Measurements from ENCODE around the gene CORO2A. TPM values are rescaled to one million over a fixed set of nuclear protein-coding genes. Genes with fewer than 3 reads are reported as not detected.

The CORO2A gene
- total RNA-seq, 6 experiments from 2014 or later = 0.84 to 2.4 (median 1.1) TPM

DNA sequence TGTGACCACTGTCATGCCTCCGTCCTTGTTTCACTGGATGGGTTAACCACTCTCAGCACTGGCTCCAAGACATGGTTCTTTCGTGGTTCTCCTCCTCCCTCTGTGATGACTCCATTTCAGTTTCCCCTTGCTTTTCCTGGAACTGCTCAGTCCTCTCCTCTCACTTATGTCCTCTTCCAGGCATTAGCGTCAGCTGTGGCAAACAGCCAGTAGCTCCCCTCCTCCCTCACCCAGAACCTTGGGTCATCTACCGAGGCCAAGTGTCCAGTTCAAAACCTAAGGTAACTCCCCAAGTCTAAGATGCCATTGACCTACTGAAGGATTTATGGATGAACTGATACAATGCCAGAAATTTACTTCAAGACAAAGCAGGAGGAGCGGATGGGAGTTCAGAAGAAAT lies 9.8 kb upstream of the CORO2A start:
- Mint-ChIP-seq H3K36me3 (ENCODE audit: low read depth) (0 out of 2 replicates have a peak, but pooled peaks cover 5% of the 10 kb centered on the region), H3K4me3 (no peak overlapping the region), H3K9me3 (no peaks in the 10 kb centered on the region), H3K27ac (no peak overlapping the region), H3K27me3 (ENCODE audit: insufficient read depth) (no peaks in the 10 kb centered on the region; the same call in 1 of the 2 replicates), H3K4me1 (ENCODE audit: low read depth) (peaks cover 15% of the 10 kb centered on the region)
- no peak for TF ChIP-seq CTCF (IDR thresholded peaks at IDR 0.05)
- DNase-seq = no peak

GRCh38 chr9:98201749-98202148 lies 9.3 kb upstream of the CORO2A start:
- Mint-ChIP-seq H3K4me3 (no peak overlapping the region), H3K27ac (no peak overlapping the region), H3K9me3 (no peaks in the 10 kb centered on the region), H3K27me3 (ENCODE audit: insufficient read depth) (no peaks in the 10 kb centered on the region; the same call in 1 of the 2 replicates), H3K36me3 (ENCODE audit: low read depth) (0 out of 2 replicates have a peak, but pooled peaks cover 5% of the 10 kb centered on the region), H3K4me1 (ENCODE audit: low read depth) (peaks cover 13% of the 10 kb centered on the region)
- TF ChIP-seq CTCF (IDR thresholded peaks at IDR 0.05) = no peak
- no peak for DNase-seq

GRCh38 chr9:98201102-98201501 lies 8.7 kb upstream of the CORO2A start:
- no peaks in the 10 kb centered on the region for H3K9me3 Mint-ChIP-seq
- H3K4me3 Mint-ChIP-seq = no peak overlapping the region
- H3K4me1 Mint-ChIP-seq (ENCODE audit: low read depth) = peaks cover 6% of the 10 kb centered on the region
- 0 out of 2 replicates have a peak, but pooled peaks cover 5% of the 10 kb centered on the region for H3K36me3 Mint-ChIP-seq (ENCODE audit: low read depth)
- no peak overlapping the region for H3K27ac Mint-ChIP-seq
- no peak for DNase-seq
- TF ChIP-seq CTCF (IDR thresholded peaks at IDR 0.05) = no peak
- no peaks in the 10 kb centered on the region; the same call in none of the 2 replicates for H3K27me3 Mint-ChIP-seq (ENCODE audit: insufficient read depth)

DNA sequence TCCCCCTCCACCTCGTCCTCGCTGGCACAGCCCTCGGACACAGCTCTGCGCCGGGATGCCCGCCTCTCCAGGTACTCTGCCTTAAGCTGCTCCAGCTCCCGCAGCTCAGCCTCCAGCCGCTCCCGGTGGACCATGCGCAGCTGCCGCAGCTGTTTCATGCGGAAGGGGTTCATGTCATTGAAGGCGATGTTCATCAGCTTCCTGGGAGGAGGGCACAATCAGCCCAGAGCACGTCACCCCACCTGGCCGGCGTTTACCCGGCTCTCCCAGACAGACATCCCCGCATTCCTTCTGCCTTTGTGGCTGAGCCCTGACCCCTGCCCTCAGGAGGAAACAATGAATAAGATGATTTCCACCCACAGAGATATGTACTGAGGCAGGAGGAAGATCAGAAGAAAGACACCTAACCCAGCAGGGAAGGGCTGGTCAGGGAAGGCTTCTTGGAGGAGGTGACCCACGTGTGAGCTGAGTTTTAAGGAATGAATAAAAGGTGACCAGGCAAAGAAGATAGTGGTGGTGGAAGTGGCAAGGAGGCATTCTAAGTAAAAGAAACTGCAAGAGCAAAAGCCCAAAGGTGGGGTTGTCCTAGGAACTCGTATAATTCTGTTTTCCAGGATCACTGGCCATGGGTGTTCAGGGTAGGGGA lies 7.1 kb upstream of the CORO2A start:
- Mint-ChIP-seq H3K9me3 (no peaks in the 10 kb centered on the region), H3K4me3 (no peak overlapping the region), H3K36me3 (ENCODE audit: low read depth) (0 out of 2 replicates have a peak, but pooled peaks cover 5% of the 10 kb centered on the region), H3K4me1 (ENCODE audit: low read depth) (no peaks in the 10 kb centered on the region), H3K27ac (no peak overlapping the region), H3K27me3 (ENCODE audit: insufficient read depth) (peaks cover 2% of the 10 kb centered on the region)
- no peak for TF ChIP-seq CTCF (IDR thresholded peaks at IDR 0.05)
- DNase-seq = no peak

- H3K27me3 Mint-ChIP-seq (ENCODE audit: insufficient read depth) = peaks cover 3% of the 10 kb centered on the region
- no peak for DNase-seq
- no peak overlapping the region for H3K4me3 Mint-ChIP-seq
- 0 out of 2 replicates have a peak, but pooled peaks cover 5% of the 10 kb centered on the region for H3K36me3 Mint-ChIP-seq (ENCODE audit: low read depth)
- no peak overlapping the region for H3K27ac Mint-ChIP-seq
- H3K9me3 Mint-ChIP-seq = no peaks in the 10 kb centered on the region
- H3K4me1 Mint-ChIP-seq (ENCODE audit: low read depth) = peaks cover 10% of the 10 kb centered on the region
- no peak for TF ChIP-seq CTCF (IDR thresholded peaks at IDR 0.05)
Observed at GRCh38 chr9:98195671-98196070, 3.2 kb upstream of the CORO2A start.

Data from HFFc6 (cell line).